GM18526 (cell line): Measurements from ENCODE around the gene BIRC5.

Experiments
- POLR2A ChIP-seq: IDR thresholded peaks from 3 replicates; pipeline ENCODE4 v1.6.1; 2011; ENCODE audit not compliant: insufficient read length; ENCODE audit errors: extremely low read depth

BIRC5 gene

DNA sequence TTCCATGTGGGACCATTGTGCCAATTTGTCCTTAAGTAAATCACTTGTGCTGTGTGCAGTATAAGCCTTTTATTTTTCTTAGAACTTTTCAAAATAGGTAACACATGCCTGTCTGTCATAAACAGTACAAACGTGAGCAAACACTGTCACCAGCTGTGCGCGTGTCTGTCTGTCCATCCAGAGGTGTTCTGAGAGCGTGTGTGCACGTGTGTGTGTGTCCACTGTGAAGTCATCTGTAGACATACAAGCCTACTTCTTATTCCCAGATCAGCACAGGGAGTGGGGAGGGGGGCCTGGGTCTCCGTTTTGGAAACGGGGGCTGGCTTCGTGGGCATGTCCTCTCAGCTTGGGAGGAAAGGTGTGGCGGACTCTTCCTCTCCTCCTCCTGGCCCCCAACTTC, 26.8 kb downstream of the BIRC5 start:
- TF ChIP-seq POLR2A = no peak

DNA sequence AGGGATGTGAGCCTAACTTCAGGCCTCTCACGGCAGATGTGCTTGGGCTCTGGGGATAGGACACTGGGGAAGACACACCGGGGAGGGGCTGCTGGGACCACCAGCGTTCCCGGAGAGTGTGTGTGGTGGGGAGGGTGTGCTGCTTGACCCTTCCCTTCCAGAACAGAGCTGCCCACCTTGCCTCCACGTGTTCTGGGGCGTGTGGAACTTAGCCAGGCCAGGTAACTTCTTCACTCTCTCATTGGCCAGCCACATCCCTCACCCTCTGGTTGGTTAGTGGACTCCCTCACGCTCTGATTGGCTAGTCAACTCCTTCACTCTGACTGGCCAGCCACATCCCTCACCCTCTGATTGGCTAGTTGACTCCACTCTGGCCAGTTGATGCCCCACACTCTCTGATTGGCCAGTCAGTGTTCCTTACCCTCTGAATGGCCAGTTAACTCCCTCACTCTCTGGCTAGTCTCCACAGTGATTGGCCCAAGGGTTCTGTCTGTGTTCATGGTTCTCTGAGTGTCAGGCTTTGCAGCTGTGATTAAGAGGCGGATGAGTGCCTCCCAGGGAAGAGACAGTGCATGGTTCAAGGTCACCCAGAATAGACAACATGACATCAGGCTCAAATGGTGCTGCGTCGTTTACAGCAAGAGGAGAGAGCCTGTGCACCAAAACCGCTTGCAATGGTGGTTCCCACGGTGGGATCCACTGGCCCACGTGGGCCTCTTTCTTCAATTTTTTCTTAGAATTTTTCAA, 27.4 kb downstream of the BIRC5 start:
- TF ChIP-seq POLR2A = no peak

DNA sequence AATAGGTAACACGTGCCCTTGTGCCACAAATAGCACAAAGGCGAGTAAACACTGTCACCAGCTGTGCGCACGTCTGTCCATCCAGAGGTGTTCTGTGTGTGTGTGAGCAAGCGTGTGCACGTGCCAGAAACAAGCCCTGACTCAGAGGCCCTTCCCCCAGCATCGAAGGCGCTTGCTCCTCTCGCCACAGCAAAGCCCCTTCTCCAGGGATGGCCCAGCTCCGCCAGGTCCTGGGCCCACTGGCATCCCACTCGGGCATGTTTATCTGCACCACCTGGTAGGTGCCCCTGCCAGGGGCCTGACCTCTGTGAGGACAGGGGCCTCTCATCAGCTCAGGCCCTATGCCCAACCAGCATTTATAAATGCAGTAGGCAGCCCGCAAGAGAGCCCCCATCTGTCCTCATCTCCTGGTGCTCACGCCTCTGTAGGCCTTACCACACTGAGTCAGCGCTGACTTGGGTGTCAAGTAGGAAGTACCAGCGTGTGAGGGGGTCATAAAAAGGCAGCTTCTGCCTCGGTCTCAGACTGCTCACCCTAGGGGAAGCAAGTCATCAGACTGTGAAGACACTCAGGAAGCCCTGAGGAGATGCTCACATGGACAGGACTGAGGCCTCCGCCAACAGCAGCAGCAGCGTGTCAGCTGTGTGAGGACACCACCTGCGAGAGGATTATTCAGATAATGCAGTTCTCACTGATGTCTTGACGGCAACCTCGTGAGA, 28.1 kb downstream of the BIRC5 start:
- TF ChIP-seq POLR2A = no peak

DNA sequence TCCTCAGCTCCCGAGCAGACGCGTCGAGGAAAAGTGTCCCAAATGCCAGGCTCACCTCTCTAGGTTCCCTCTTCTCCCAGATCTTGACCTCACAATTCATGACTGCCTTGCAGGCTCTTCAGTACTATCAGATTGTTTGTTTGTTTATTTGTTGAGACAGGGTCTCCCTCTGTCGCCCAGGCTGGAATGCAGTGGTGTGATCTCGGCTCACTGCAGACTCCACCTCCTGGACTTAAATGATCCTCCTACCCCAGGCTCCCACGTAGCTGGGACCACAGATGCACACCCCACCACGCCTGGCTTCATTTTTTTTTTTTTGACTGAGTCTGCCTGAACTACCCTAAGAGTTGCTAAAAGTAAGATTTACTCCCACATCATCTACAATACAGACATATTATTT, 33.3 kb downstream of the BIRC5 start:
- no peak for TF ChIP-seq POLR2A

DNA sequence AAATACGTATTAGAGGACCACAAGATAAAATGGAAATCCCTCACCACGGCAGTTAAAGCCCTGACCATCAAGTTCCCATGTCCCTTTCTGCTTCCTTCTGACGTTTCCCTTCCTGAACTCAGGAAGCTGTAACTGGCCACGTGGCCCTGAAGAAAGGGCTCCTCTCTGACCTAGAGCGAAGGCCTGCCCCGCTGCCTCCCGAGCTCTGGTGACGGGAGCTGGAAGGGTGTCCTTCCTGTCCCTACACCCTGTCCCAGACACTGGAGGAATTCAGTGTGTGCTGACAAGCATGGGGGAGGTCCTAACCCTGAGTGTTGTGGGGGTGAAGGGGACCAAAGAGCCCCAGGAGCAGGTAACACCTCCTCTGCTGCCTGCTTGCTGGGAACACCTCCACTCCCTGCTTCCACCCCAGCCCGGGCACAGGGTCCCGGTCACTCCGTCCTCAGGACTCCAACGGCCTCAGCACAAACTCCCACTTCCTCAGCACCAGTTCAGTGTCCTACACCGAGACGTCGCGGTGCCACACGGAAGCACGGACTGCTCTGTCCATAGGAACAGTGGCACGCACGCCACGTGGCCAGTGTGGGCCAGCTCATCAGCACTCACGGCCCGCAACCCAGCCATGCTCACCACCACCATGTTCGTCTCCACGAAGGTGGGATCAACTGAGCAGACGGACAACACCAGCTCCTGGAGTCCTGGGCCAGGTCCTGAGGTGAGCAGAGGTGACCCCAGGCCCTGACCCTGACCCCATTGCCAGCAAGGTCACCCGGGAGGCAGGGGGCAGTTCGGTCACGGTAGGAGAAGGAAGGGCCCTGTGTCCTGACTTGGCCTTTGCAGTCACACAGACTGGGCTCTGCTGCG, 34.2 kb downstream of the BIRC5 start:
- TF ChIP-seq POLR2A = no peak

DNA sequence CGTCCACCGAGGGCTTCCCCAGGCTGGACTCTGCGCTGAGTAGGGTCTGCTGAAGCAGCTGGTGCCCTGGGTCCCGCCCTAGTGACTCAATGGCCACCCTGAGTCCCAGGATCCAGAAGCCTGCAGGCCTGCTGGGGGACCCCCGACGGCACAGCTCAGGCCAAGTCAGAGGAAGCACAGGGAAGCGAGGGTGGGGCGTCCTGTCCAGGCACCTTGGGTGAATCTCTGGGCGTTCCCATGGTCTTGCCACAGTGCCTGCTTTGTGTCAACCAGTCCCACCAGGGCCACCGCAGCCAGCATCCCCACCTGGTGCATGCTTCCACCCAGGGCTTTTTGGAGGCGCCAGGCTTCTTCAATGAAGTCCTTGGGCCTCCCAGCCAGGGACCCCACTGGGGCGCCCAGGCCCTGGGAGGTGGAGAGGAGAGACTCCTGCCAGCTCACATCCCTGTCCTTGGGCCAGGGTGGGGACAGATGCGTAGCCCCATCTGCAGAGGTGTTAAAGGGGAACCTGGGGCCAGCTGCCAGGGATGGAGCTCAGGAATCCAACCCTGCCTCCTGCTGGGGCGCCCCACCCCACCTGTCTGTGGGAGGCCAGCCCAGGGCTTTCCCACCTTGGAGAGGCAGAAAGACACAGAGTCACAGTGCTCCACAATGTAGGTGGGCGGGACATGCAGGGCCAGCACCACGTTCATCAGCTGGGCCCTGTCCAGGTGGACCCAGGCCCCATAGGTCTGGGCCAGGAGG, 35.2 kb downstream of the BIRC5 start:
- TF ChIP-seq POLR2A = no peak

DNA sequence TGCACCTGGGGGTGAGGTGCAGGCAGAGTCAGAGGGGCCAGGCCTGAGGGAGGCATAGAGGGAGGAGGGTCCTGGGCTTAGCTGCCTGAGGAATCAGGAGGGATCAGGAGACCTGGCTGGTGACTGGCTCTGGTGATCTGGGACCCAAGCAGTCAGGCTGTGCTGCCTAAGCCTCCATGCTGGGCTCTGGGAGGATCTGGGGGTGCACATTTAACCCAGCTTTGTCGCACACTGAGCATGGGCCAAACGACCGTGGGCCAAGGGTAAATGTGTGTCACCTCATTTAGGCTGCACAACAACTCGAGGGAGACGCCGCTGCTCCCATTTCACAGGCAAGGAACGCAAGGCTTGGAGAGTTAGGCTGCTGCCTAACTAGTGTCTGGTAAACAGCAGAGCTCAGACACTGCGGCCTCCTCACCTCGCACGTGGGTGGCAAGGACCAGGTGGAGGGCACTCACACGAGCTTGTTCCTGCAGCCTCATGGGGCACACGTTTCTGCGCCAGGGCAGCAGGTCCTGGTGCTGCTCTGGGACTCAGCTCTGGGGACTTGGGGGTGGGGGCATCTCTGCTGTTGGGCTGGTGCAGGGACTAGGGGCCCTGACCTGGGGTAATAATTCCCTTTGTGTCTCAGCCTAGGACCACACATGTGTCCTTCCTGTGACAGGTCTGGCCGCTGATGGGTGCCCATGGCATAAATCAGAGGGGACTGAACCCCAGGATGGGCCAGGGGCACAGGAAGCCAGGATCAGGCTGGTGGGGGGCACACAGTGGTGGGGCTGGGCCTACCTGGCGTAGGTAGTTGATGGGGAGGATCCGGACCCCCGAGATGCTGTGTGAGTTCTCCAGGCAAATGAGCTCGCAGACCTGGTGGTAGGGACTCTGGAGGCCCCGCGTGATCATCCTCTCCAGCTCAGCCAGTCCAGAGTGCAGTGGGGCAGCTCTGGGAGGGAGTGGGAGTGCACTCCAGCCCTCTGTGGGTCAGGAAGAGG, 36.1 kb downstream of the BIRC5 start:
- TF ChIP-seq POLR2A = no peak

DNA sequence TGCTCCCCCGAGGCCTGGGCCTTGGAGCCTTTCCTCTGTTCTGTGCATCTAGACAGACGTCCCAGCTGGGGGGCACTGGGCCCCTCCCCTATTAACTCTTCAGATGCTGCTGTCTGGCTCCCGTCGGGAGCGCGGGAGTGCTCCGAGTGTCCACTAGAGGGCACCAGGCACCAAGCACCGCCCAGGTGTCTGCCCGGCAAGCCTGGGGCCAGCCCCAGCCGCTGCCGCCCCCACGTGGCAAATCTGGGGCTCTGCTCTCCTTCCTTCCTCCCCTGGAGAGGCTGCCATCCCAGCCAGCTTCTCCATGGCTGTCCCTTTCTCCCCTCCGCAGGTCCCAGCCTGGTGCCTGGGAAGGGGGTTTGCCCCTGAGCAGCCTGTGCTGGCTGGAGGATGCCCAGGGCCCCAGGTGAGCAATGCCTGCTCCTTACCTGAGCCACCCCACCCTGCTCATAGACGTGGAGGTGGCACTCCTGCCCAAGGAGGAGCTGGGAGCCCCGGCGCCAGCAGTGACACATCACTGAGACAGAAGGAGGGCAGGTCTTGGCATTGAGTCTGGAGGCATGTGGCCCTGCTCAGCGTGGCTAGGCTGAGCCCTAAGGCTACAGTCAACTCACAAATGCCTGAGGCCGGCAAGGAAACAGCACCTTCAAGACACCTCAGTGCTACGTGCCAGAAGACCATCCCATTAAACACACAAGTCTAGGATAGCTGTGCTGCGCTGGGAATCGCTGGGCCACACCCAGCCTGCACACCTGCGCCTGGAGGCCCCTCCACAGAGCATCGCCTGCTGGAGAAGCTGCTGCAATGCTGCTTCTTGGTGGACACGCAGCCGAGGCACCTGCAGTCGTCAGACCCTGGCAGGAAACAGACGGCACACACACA, 37.1 kb downstream of the BIRC5 start:
- no peak for TF ChIP-seq POLR2A

DNA sequence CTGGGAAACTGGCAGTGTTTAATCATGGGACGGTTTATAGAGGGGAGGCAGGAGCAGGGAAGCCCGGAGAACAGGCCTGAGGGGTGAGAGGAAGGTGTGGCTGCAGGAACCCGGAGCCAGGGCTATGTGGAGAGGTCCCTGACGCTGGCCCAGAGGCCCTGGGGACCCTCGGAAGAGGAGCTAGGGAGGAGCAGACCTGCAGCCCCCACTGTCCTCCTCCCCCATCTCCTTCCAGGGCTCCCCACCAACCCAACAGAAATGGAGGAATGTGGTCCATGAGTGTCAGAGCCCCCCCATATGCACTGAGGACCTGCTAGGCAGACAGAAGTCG, 37.7 kb downstream of the BIRC5 start:
- no peak for TF ChIP-seq POLR2A

DNA sequence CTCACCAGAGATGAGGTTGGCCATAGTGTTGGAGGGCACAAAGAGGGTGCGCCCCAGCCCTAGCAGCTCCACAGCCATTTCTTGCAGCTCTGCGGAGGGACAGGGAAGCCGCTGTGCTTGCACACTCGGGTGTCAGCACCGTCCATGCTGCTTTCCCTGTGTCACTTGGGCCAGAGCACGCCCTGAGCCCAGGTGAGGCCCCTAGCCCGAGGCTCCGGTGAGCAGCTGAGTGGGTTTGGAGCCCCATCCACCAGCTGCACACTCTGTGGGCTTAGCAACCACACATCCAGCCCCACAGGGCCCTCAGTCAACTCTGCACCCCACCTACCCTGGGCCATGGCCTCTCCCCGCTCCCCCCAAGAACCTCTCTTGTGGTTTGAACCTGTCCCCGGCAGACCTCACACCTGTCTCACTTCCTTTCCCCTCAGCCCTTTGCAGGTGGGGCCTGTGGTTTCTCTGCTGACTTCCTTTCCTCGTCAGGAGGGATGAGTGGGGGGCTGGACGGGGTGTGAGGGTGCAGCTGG, 38.1 kb downstream of the BIRC5 start:
- no peak for TF ChIP-seq POLR2A

DNA sequence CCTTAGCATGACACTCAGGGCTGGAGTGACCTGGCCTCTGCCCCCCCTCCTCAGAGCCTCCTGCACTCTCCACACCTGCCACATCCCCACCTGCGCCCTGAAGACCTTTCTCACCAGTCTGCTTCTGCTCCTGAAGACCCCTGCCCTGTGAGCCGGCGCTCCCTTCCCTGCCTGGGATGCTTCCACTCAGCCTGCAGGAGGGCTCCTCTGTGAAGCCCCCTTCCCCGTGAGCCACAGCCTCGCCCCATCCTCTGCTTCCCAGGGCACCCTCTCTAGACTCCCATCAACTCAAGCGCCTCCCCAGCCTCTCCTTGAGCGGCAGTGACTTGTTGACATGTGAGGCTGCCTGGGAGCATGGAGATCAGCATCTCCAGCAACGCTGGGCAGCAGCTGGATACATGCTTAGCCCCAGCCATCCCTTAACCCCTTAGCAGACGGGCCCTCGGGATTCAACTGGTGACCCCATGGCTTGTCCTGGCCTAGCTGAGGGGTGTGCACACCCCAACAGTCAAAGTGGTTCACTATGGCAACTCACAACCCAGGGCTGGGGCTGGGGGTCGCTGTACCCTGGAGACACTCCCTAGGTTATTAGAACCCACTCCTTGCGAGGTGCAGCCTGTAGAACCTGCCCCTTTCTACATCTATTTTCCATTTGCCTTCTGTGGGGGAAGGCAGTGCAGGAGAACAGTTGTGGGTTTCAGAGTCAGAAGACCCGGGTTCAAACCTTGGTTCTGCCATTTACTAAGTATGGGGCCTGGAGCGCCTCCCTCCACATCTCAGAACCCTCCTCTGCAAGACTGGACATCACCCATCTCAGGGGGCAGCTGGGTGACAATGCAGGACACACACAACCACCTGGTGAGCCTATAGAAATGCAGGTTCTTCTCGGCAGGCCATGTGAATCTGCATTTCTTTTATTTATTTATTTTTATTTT, 38.9 kb downstream of the BIRC5 start:
- no peak for TF ChIP-seq POLR2A
